Left hindlimb (tissue), 1 donor: ENCODE data around the gene DENND1B.
"Not testable (repeated sequence)": the region's sequence is repeated elsewhere in the genome, so short reads cannot be mapped to it uniquely, and the experiment has no call there.

Experiments
- DNase-seq: peaks from one replicate; pipeline ENCODE4 v3.0.0-alpha.2; 2018

DENND1B gene

GRCh38 chr1:197743578-197743977 lies 31.7 kb downstream of the DENND1B start:
- DNase-seq, result no peak

- no peak for DNase-seq
Measured at GRCh38 chr1:197740992-197741391, 34.3 kb downstream of the DENND1B start.

GRCh38 chr1:197738927-197739326 lies 36.4 kb downstream of the DENND1B start:
- DNase-seq, result no peak

DNA sequence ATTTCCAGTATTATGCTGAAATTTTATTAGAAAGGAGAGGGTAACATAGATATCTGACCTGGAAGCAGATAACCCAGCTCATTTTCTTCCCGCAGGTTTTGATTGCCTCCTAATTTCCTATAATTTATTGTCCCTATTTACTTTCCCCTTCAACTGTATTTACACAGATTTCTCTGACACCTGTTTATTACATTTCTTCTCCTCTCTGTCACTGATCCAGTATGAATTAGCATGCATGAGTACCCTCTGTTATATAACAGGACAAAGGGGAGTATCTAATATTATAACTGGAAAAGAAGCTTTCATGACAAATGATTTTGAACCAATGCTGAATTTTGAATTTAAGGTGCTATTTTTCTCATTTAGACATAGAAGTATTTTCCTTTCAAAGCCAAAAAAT lies 37.4 kb downstream of the DENND1B start:
- no peak for DNase-seq

GRCh38 chr1:197736685-197737084 lies 38.6 kb downstream of the DENND1B start:
- no peak for DNase-seq

- no peak for DNase-seq
Measured at GRCh38 chr1:197735461-197735860, 39.8 kb downstream of the DENND1B start.

GRCh38 chr1:197733324-197733723 lies 42.0 kb downstream of the DENND1B start:
- DNase-seq, result no peak

DNA sequence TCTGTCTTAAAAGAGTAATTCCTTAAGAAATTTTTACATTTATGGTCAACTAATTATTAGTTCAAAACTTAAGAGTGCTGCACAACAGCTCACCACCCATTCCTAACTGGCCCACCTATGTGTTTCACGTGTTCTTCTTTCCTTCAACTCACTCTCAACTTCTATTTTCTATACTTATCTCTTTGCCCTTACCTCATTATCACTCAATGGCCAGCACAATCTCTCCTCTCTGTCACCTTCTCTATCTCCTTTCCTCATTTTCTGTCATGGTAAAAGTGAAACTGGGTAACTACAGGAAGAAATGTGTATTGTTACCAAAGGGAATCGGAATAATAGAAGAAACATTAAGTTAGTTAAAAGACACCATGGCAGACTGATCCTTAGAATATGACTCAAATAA lies 43.1 kb downstream of the DENND1B start:
- no peak for DNase-seq

- no peak for DNase-seq
Measured at GRCh38 chr1:197731449-197731848, 43.8 kb downstream of the DENND1B start.

DNA sequence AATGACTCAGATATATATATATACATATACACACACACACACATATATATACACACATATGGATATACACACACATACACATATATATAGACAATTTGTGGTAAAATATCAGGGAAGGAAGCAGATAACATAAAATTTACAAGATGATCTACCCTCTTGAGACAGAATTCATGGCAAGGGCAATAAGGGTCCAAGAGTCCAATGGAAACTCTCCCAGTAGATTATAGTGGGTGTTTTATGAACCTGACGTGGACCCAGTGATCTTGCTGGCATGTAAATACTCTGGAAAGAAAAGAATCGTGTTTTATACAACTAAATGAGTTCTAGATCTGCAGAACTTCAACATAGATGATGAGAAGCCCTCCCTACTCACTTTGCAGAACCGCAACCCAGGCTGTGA lies 49.3 kb downstream of the DENND1B start:
- DNase-seq, result no peak

GRCh38 chr1:197725044-197725443 lies 50.2 kb downstream of the DENND1B start:
- DNase-seq, result no peak

GRCh38 chr1:197715806-197716205 lies 59.5 kb downstream of the DENND1B start:
- no peak for DNase-seq

DNA sequence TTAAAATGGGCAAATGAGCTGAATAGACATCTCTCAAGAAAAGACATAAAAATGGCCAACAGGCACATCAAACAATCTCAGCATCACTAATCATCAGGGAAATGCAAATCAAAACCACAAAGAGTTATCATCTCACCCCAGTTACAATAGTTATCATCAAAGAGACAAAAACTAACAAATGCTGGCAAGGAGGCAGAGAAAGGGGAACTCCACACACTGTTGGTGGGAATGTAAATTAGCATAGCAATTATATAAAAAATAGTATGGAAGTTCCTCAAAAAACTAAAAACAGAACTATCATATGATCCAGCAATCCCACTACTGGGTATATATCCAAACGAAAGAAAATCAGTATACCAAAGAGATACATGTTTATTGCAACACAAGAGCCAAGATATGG lies 68.7 kb downstream of the DENND1B start:
- no peak for DNase-seq

DNA sequence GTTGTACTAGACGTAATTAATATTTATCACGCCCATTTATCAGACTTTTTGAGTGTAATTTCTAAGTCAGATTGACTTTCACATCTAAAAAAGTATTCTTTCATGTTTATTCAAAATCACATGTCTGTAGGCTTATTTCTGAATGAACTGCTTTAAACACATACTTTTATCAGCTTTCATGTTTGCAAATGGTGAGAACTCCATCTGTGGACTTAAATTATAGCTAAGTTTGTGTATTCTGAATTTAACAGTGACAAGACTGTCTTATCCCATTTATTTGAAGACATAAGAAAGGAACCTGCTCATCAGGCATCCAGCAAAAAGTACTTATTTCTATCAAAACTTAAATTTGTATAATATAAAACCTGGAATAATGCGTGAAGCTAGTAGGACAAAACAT lies 69.3 kb downstream of the DENND1B start:
- no peak for DNase-seq

DNA sequence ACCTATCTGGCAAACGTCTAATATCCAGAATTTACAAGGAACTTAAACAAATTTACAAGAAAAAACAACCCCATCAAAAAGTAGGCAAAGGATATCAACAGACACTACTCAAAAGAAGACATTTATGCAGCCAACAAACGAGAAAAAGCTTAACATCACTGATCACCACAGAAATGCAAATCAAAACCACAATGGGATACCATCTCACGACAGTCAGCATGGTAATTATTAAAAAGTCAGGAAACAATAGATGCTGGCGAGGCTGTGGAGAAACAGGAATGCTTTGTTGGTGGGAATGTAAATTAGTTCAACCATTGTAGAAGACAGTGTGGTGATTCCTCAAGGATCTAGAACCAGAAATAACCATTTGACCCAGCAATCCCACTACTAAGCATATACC lies 74.6 kb downstream of the DENND1B start:
- DNase-seq, result not testable (repeated sequence)

DNA sequence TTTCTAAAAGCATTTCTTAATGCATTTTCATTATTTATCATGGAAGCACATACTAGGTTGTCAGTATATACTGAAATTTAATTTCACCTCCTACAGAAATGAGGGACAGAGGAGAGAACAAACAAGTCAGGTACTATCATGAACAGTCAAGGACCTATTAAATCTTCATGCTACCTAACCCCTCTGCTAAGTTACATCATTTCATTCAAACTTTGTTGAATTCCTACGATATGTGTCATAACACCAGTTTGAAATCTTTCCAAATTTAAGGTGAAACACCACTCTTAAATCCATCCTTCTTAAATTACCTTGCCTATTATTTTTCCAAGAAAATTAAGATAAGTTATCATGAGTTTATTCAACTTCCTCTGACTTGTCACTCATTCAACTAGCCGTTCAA lies 78.9 kb downstream of the DENND1B start:
- DNase-seq, result no peak

DNA sequence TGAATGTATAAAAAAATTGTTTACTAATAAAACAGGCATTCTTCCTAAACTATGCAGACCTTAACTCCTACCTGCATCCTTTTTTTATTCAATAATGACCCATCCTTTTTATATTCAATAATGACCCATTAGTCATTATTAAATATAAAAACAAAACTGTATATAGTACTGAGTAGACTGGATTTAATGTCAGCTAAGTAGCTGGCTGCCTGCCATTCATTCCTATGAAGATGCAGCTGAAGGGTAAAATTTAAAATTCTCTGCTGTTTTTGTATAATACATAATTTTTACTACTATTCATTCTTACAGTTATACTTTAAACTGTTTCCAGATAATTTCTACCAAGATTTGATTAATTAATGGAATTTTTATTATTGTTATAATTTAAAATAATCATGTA lies 79.3 kb downstream of the DENND1B start:
- DNase-seq, result no peak

- DNase-seq, result no peak
Measured at GRCh38 chr1:197692965-197693364, 82.3 kb downstream of the DENND1B start.

GRCh38 chr1:197691816-197692215 lies 83.5 kb downstream of the DENND1B start:
- DNase-seq, result no peak

DNA sequence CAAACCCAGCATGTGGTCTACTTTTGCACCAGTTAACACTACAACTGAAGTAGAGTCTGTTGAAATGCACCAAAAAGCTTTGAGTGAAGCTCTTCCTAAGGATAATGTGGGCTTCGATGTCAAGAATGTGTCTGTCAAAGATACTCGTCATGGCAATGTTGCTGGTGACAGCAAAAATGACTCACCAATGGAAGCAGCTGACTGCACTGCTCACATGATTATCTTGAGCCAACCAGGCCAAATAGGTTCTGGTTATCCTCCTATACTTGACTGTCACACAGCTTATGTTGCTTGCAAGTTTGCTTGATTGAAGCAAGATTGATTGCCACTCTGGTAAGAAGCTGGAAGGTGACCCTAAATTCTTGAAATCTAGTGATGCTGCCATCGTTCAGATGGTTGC lies 85.2 kb downstream of the DENND1B start:
- no peak for DNase-seq

GRCh38 chr1:197688233-197688632 lies 87.0 kb downstream of the DENND1B start:
- DNase-seq, result no peak

DNA sequence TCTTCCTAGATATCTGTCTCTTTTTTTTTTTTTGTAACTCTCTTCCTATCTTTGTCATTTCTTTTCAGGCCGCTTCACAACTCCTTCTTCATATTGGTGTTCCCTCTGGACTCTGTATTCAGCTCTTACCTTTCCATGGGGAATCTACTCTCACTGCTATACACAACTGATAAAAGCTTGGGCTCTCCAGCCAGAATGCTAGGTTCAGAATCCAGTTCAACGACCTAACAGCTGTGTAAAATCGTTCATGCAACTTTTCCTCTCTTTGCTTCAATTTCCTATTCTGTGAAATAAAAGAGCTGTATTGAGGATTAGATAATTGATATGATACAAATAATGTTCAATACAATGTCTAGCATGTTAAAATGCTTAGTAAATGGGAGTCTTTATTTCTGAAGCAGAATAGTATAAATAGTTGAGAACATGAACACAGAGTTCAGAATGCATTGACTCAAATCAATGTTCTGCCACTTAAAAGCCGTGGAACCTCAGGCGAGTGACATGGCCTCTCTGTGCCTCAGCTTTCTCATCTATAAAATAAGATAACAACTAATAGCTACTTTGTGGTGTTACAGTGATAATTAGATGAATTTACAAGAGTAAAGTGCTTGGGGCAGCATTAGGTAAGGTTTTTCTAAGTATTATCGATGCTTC lies 88.5 kb downstream of the DENND1B start:
- DNase-seq, result no peak

GRCh38 chr1:197686231-197686630 lies 89.0 kb downstream of the DENND1B start:
- DNase-seq, result no peak

- no peak for DNase-seq
Measured at GRCh38 chr1:197685785-197686184, 89.5 kb downstream of the DENND1B start.

GRCh38 chr1:197683895-197684553 lies 91.3 kb downstream of the DENND1B start:
- DNase-seq, result no peak
